PC-9 (cell line): Measurements from ENCODE around the gene EVI5.

ENCODE experiments used
- EZH2 ChIP-seq: fragments of 200-600 bp; sonication (generic); IDR thresholded peaks from 2 replicates; pipeline ENCODE4 v1.8.0; 2017; ENCODE audit warnings: antibody characterized with exemption, low read depth
- TF ChIP-seq, protein P1 (sequence below): fragments of 200-600 bp; sonication (generic); conservative IDR thresholded peaks from 2 replicates; pipeline ENCODE4 v1.6.1; 2017; ENCODE audit warnings: mixed run types, antibody characterized with exemption, mild to moderate bottlenecking, moderate library complexity

DNA sequence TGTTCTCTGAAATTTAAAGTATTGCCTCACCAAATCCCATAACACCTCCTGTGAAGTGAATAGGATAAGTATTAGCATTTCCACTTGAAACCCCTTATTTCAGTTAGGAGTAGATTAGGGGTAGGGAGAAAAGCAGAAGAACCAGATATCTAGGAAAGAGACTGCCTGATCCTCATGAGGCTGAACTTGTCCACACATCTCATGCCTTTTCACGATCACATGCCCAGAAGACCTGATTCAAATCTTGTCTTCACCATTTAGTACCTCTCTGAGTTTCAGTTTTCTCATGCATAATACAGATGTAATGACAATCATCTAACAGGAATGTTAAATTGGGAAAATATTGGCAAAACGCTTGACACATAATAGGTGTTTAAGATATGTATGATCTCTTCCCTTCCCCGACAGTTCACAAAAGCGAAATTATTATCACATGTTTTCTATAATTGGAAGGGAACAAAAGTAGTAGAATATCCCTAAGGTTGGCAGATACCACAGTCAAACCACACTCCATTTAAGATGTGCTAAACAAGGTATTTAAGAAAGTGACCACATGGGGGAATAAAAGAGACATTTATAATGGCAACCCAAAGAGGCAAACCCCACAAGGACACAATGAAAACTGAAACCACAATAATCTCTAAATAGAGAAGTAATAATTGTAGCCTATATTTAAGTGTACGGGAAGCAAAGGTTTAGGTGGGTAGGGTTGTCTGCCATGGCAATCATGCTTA, 323.4 kb downstream of the EVI5 start:
- TF ChIP-seq, protein P1, sequence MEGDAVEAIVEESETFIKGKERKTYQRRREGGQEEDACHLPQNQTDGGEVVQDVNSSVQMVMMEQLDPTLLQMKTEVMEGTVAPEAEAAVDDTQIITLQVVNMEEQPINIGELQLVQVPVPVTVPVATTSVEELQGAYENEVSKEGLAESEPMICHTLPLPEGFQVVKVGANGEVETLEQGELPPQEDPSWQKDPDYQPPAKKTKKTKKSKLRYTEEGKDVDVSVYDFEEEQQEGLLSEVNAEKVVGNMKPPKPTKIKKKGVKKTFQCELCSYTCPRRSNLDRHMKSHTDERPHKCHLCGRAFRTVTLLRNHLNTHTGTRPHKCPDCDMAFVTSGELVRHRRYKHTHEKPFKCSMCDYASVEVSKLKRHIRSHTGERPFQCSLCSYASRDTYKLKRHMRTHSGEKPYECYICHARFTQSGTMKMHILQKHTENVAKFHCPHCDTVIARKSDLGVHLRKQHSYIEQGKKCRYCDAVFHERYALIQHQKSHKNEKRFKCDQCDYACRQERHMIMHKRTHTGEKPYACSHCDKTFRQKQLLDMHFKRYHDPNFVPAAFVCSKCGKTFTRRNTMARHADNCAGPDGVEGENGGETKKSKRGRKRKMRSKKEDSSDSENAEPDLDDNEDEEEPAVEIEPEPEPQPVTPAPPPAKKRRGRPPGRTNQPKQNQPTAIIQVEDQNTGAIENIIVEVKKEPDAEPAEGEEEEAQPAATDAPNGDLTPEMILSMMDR: peak; percentile 27; the same call in 1 of the 2 replicates
- TF ChIP-seq EZH2: no peak
